Kidney epithelial cell (primary cell): ENCODE data around the gene SCARB1. TPM values are rescaled to one million over a fixed set of nuclear protein-coding genes. Genes with fewer than 3 reads are reported as not detected.

ENCODE experiments used
- DNase-seq: peaks from one replicate; pipeline ENCODE4 v3.0.0-alpha.2; 2010; ENCODE audit warnings: low read depth
- H3K27me3 ChIP-seq: 2 replicates; pipeline ENCODE4 v1.6.0; 2011; ENCODE audit warnings: low read length; ENCODE audit not compliant: control insufficient read depth, insufficient read depth
- H3K36me3 ChIP-seq: 2 replicates; pipeline ENCODE4 v1.5.1; 2011; ENCODE audit warnings: low read length; ENCODE audit not compliant: control insufficient read depth, insufficient read depth
- H3K4me3 ChIP-seq: 2 replicates; pipeline ENCODE4 v1.5.1; 2011; ENCODE audit warnings: low read depth, mild to moderate bottlenecking, control low read depth, low read length
- total RNA-seq: library from RNA; depleted of rRNA; stranded (reverse); fragments of >200 nt; gene quantifications from 2 replicates; pipeline ENCODE4 v1.2.3, GENCODE V29; 2015
- TF ChIP-seq, protein P1 (sequence below): IDR thresholded peaks from 2 replicates; pipeline ENCODE4 v1.5.1; 2011; ENCODE audit warnings: mild to moderate bottlenecking, moderate library complexity, low read length, control low read depth, inconsistent platforms; ENCODE audit not compliant: insufficient read depth, poor library complexity, severe bottlenecking

SCARB1 gene
- total RNA-seq, 1 donor from 2014 or later = 30.0 TPM

DNA sequence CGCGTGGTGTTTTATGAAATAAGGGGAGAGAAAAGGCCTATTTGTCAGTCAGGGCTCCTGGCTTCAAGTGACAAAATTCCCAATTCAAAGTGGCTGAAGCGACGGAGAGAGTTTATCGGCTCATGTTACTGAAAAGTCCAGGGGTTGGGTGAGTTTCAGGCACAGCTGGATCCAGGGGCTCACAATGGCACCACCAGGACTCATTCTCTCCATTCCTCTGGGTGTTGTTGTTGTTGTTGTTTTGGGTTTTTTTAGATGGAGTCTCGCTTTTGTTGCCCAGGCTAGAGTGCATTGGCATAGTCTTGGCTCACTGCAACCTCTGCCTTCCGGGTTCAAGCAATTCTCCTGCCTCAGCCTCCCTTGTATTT lies 119.4 kb downstream of the SCARB1 start:
- DNase-seq = no peak
- Histone ChIP-seq H3K36me3 (no peaks in the 10 kb centered on the region), H3K27me3 (no peaks in the 10 kb centered on the region), H3K4me3 (no peak overlapping the region)
- TF ChIP-seq, protein P1, sequence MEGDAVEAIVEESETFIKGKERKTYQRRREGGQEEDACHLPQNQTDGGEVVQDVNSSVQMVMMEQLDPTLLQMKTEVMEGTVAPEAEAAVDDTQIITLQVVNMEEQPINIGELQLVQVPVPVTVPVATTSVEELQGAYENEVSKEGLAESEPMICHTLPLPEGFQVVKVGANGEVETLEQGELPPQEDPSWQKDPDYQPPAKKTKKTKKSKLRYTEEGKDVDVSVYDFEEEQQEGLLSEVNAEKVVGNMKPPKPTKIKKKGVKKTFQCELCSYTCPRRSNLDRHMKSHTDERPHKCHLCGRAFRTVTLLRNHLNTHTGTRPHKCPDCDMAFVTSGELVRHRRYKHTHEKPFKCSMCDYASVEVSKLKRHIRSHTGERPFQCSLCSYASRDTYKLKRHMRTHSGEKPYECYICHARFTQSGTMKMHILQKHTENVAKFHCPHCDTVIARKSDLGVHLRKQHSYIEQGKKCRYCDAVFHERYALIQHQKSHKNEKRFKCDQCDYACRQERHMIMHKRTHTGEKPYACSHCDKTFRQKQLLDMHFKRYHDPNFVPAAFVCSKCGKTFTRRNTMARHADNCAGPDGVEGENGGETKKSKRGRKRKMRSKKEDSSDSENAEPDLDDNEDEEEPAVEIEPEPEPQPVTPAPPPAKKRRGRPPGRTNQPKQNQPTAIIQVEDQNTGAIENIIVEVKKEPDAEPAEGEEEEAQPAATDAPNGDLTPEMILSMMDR = no peak

DNA sequence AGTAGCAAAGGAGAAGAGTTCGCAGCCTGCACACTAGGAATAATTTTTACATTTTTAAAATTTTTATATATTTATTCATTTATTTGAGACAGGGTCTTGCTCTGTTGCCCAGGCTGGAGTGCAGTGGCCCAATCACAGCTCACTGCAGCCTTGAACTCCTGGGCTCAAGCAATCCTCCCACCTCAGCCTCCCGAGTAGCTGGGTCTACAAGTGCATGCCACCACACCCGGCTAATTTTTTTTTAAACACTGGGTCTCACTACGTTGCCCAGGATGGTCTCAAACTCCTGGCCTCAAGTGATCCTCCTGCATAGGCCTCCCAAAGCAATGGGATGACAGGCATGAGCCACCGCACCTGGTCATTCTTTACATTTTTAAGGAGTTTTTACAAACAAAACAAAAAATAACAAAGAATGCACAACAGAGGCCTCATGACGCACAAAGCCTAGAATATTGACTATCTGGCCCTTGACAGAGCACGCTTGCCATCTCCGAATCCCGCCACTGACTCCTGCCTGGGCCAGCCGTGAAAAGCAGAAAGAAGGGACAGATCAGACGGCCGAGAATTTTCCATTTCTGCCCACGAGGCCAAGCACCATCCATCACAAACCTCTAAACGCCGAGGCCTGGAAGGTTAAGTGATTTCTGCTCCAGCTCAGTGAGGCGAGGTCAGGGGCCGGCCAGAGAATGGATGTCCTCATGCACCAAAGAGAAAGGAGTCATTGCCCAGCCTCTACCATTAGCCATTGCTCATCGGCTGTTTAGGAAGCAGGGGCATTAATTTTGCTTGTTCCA lies 120.0 kb downstream of the SCARB1 start:
- Histone ChIP-seq H3K36me3 (no peaks in the 10 kb centered on the region), H3K27me3 (no peaks in the 10 kb centered on the region), H3K4me3 (no peak overlapping the region)
- no peak for DNase-seq
- TF ChIP-seq, protein P1 = no peak

DNA sequence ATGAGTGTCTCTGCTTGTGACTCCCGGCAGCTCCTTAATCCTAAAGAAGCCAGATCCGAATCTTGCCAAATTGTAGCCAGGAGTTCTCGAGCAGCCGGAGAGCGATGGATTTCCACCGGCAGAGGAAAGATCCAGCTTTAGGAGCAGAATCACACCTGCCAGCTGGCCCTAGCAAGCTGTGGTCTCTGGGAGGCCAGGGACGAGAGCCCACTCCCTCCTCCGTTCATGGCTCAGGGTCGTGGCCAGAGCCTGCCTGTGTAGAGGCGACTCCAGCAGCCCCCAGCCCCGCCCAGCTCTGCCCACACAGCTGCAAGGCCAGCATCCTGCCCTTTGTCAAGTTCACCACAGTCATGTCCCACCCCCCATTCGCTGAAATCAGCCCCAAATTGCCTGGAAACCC lies 121.0 kb downstream of the SCARB1 start:
- DNase-seq = no peak
- H3K27me3 ChIP-seq = no peaks in the 10 kb centered on the region
- TF ChIP-seq, protein P1 = no peak
- no peaks in the 10 kb centered on the region for H3K36me3 ChIP-seq
- no peak overlapping the region for H3K4me3 ChIP-seq

DNA sequence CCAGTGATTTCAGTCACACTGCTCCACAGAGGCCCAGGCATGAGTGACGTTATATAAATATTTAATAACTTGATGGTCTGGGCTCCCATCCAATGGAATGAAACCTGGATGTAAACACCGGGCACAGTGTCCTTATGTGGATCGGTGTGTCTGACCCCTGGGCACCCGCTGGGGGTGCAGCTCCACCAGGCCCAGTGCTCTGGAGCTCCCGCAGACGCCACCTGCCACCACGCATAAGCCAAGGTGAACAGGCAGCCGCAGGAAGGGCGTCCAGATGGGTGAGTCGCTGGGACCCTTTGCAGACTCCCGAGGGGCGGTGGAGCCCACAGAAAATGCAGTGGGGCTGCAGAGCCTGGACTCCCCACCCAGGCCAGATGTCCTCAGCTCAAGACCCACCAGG lies 121.6 kb downstream of the SCARB1 start:
- TF ChIP-seq, protein P1 = no peak
- Histone ChIP-seq H3K4me3 (no peak overlapping the region), H3K36me3 (no peaks in the 10 kb centered on the region), H3K27me3 (no peaks in the 10 kb centered on the region)
- DNase-seq = no peak

DNA sequence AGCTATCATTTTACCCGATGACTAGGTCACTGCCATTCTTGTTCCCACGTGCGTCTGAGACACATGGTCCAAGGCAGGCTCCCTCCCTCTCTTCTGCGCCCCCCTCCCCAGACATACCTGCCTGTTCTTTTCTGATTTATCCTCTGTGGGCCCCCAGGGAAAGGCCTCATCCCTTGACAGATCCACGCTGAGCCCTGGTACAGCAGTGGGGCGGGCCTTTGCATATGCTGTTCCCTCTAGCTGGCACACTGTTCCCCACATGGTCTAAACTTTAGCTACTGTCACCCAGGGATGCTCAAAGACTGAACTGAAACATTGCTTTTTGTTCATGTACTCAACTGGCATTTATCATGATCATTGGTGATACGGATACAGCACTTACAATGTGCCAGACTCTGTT lies 122.5 kb downstream of the SCARB1 start:
- H3K36me3 ChIP-seq = no peaks in the 10 kb centered on the region
- DNase-seq = no peak
- TF ChIP-seq, protein P1 = no peak

DNA sequence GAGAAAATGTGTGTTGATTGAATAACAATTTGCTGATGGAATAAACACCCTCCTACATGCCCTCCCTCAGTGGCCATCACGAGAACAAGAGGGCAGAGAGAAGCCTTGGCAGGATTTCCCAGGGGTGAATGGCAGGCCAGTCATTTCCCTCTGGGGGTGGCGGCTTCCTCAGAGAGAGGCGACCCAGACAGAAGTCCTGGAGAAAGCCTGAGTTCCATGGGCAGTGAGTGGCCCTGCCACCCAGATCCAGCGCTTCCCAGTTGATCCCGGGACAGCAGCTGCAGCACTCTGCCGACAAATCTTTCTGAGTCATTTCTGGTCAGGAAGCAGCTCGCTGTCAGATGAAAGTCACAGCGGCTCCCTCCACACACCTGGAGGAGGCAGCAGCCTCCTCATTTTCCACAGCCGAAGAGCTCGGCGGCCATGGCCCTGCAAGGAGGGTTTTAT lies 123.0 kb downstream of the SCARB1 start:
- no peak for DNase-seq
- TF ChIP-seq, protein P1 = peak; percentile 24

More for the DNA sequence above, 122.5 kb downstream of the SCARB1 start:
- H3K4me3 ChIP-seq = no peak overlapping the region
- no peaks in the 10 kb centered on the region for H3K27me3 ChIP-seq

More for the DNA sequence above, 123.0 kb downstream of the SCARB1 start:
- H3K27me3 ChIP-seq = no peaks in the 10 kb centered on the region
- no peaks in the 10 kb centered on the region for H3K36me3 ChIP-seq
- H3K4me3 ChIP-seq = no peak overlapping the region
